GM19467 (cell line): ENCODE data around the gene CPEB4.

ENCODE experiments used
- ATAC-seq: cut with Tn5 transposase; IDR thresholded peaks from one replicate; pipeline ENCODE4 v1.9.1; 2021; ENCODE audit warnings: mild to moderate bottlenecking, moderate library complexity; ENCODE audit not compliant: unreplicated experiment

CPEB4 gene

DNA sequence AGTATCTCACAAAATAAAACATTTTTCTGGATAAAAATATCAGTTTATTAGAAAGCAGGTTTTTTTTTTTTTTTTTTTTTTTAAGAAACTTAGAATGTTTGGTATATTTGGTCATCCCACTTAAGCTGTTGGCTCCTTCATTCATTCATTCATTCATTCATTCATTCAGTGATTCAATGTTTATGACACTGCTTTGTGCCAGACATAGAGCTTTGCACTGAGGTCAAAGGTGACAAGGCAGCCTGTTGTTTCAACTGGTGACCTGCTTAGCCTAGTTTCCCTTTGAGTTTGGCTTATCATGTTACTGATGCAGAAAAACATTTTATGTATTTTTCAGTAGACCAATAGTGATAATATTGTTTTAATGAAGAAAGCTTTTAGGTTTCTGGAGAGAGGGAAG lies 23.5 kb downstream of the CPEB4 start:
- ATAC-seq, result no peak

GRCh38 chr5:173913686-173914321 lies 25.7 kb downstream of the CPEB4 start:
- no peak for ATAC-seq

- no peak for ATAC-seq
These were observed 27.3 kb downstream of the CPEB4 start for GRCh38 chr5:173915310-173916014.

DNA sequence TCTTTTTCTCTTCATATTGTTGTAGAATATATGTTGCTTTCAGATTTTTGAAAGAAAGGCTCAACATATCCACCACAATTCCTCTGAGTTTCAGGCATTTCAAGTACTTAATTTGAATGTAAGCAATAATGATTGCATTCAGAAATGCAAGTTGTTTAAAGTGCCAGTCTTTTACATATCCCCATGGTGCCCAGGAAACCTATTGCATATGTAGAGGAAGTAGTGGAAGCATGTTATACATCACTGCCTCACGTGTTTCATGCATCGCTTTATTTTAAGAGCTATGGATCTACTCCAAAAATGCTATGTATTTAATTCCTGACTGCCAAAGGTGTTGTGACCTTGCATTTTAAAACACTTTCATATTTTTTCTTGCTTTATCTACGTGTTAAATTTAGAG lies 28.1 kb downstream of the CPEB4 start:
- ATAC-seq, result no peak

DNA sequence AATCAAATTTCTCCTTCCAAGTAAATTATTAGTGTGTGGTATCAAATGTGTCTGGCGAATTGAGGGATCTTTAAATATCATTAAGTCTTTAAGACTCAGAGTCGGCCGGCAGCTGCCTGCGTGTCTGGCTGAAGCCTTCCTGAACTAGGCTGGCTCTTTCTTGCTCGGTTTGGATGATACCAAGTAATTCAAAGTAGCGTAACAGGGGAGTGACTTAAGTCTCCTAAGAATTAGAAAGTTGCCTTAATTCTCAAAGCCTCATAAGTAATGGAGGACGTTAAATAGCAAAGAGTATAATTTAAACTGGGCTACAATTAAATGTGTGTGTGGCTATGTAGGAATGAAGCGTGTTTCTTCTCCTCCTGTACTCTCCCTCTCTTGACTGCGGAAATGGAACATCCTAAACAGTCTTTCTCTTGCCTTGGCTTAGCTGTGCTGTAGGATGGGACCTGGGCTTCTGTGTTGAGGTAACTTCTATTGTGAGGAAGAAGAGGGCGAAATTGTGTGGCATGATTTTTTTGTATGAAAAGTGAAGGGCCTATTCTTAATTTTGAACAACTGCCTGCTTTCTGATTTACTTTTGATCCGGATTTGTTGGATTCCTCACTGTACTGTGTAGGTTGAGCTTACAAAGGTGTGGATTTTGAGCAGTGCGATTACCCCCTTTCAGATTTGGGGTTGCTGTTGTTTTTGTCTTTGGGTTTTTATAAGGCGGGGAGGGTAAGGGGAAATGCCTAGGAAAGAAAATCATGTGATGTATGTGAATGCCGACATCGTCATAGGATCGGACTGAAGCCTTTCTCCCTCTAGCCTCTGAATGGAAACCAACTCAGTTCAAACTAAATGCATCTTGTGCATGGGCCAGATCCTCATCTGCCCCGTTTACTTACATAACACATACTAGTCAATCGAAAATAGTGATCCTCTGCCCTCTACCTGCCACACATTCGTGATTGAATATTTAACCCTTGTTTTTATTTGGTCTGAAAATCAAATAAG lies 29.9 kb downstream of the CPEB4 start:
- peak; percentile 92 for ATAC-seq

- ATAC-seq, result no peak
These were observed 31.3 kb downstream of the CPEB4 start for GRCh38 chr5:173919443-173919842.

GRCh38 chr5:173920024-173920753 lies 32.0 kb downstream of the CPEB4 start:
- no peak for ATAC-seq

DNA sequence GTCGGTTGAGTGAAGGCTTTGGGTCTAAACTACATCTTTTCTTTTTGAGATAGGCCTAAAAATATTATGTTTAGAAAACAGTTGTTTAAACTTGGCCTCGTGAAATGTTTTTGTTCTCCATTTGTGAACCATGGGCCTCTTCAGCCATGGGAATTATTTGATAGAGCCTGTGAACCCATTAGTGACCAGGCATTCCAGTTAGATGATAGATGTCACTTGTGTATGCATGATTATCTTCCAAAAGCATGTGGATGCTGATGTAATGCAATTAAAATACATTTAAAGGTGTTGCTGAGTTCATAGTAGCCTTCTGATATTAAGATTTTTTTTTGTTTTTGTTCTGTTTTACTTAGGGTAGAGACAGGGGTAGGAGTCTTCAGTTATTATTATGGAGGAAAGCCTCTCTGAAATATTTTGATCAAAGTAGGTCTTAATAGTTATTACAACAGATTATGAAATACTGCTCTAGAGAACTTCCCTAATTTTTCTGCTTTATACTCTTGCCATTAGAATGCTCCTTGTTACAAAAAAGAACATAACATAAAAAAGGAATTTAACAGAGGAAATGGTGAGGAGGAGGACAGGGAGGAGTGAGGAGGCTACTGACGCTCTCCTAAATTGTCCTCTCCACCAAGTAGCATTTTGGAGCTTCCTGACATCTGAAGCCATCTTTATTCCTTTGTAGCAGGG lies 32.9 kb downstream of the CPEB4 start:
- no peak for ATAC-seq

DNA sequence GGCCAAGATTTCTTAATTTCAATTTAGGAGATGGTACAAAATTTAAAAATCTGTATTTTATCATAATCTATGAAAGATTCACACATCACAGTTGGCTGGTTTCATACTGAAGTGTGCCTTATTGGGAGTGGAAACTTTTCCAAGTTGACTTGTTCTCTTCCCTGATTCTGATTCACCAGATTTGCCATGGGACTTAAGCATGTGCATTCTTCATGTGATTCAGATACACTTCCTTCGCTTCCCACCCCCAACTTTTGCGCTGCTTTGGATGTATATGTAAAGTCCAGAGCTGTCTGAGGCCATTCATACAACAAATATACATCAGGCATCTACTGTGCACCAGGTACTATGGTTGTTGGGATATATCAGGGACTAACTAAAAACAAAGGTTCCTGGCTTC lies 34.4 kb downstream of the CPEB4 start:
- ATAC-seq, result no peak

DNA sequence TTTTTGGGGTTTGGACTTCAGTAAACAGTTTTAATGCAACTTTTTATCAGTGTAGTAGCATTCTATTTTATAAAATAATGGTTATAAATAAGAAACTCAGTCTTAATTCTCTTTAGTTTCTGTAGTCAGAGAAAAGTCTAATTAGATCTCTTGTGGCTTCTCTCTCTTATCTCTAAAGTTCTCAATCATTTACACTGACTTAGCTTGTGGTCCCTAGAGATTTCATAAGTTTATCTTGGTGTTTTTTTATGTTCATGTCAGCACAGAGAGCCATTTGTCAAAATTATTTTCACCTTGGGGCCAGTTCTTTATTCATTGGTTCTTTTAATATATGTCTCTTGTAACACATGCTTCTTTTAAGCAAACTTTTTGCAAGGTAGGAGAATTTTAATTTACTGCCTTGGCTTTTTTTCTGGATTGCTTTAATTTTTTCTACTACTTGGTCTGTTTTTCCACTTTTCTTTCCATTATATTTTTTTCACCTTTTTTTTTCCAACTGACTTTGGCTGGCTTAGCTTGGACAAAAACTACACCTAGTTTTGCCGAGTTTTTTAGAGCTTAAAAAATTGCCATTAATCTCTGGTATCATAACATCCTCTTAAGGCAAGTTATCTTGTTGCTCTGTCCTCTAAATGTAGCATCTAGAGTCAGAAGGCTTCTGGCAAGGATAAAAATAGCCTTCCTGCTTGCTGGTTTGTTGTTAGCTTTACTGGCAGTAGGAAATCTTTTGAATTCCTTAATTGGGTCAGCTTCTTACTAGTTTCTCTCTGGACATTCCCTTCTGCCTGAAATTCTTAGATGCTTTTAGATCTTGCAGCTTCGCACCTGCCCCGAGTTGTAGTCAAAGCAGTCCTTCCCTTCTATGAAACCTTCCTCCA lies 35.3 kb downstream of the CPEB4 start:
- no peak for ATAC-seq

DNA sequence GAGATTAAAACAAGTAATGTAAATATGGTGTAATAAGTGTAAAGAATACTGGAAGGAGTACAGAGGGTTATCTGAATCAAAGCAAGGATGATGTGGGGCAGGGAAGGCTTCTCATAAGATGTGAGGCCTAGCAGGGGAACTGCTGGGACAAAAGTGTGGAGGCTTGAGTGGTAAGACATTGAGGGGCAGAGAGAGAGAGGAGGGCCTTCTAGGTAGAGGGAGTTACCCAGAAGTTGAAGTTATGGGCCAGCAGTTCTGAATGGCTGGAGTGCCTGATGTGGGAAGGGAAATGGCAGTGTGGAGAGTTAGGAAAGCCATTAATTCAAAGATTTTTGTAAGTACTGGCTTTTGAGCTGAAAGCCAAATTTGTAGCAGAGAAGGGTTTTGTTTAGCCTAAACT lies 36.8 kb downstream of the CPEB4 start:
- ATAC-seq, result no peak

- ATAC-seq, result no peak
These were observed 37.4 kb downstream of the CPEB4 start for GRCh38 chr5:173925449-173926071.

DNA sequence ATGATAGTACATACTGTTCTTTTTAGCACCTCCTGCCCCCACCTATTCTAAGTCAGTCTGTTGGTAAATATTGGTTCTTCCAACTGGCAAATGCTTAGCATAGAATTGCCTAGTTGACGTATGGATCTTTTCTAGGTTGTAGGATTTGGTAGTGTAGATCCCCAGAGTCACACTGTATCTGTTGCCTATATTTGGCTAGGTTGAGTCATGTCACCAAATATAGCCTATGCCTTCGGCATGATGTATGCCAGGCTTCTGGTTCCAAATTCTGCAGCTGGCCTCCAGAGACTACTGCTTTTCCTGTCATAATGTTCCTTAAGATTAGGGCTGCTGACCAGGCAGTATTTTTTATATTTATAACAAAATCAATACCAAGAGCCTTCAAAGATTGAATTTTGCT lies 38.2 kb downstream of the CPEB4 start:
- ATAC-seq, result no peak

DNA sequence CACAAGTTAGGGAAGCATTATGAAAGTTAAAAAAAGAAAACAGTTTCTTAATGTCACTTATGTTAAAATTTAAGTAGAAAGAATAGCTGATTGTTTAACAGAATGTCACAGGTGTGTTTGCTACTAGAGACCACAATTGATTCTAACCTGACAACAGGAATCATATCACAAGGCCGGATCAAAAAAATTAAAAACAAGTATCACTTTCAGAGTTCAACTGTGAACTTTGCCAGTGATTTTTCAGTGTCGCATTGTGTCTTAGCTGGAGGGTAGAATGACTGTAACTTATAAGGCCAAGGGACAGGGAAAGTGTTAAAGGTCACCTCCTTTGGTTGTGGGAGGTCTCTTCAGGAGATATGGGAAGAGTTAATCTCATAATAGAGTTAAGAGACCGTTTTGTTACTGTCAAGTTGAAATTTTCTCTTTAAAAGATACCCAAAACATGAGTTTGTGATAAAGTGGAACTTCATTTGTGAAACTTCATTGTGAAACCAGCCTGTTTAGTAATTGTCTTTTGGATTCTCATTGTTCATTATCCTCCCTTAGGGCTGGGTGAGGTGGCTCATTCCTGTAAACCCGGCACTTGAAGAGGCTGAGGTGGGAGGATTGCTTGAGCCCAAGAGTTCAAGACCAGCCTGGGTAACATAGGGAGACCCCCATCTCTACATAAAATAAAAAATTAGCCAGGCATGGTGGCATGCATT lies 40.9 kb downstream of the CPEB4 start:
- ATAC-seq, result no peak

DNA sequence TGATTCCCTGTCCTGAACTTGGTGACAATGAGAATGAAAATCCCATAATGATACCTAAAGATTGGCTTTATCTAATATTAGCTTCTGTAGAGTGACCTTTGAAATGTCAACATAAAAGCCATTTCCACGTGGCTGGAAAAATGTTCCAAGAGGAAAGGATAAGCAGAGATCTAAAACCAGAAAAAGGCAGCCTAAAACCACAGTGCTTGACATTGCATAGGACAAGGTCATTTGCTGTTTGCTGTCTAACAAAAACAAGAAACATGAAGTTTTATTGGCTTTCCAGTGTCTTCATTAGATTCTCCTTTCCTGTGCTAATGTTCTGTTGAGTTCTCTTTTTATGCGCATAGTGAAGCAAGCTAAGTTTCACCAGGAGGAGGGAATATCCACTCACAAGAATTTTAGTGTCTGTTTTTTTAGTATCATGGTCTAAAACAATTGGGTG lies 44.6 kb downstream of the CPEB4 start:
- ATAC-seq, result no peak

- ATAC-seq, result no peak
These were observed 45.8 kb downstream of the CPEB4 start for GRCh38 chr5:173933901-173934300.

GRCh38 chr5:173935396-173935795 lies 47.2 kb downstream of the CPEB4 start:
- ATAC-seq, result no peak

DNA sequence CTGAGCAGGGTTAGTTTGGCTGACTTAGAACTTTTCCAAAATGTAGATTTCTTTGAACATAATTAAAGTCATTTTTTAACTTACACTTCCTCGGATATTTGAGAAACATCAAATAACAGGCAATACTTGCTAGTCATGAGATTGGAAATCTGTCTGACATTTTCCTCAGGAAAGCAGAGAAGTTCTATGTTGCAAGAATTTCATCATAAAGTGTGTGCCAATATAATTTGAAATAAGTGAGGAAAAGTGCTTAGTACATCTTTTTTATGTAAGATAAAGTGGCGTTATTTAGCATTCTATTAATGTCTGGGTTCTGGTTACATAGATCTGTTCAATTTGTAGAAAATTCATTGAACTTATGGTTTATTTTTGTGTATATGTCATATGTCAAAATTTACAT lies 52.1 kb downstream of the CPEB4 start:
- no peak for ATAC-seq
